OCI-LY7 (cell line): ENCODE measurements around the gene HTT.

Experiments
- CTCF ChIP-seq: fragments of 200-600 bp; sonication (generic); conservative IDR thresholded peaks from 2 replicates; pipeline ENCODE4 v1.5.1; 2014; ENCODE audit warnings: mild to moderate bottlenecking, antibody characterized with exemption, low read length, moderate library complexity, mixed read lengths
- EZH2phosphoT487 ChIP-seq: fragments of 200-600 bp; sonication (generic); IDR thresholded peaks from 2 replicates; pipeline ENCODE4 v1.6.1; 2018; ENCODE audit warnings: low read depth, borderline replicate concordance, mild to moderate bottlenecking, mixed run types, antibody characterized with exemption, low read length, moderate library complexity, mixed read lengths

- TF ChIP-seq CTCF (no peak), EZH2phosphoT487 (no peak)
Measured at GRCh38 chr4:3031357-3032082, 43.0 kb upstream of the HTT start.
